GM19239 (cell line): ENCODE results near the gene YPEL1.

Experiments used
- DNase-seq: peaks from one replicate; pipeline ENCODE4 v3.0.0; 2011; ENCODE audit warnings: low spot score; ENCODE audit not compliant: insufficient read length
- FAIRE-seq: peaks from 2 replicates; lab custom pipeline; 2011; peaks lifted over from hg19 to GRCh38; lab: Jason Lieb, UNC

YPEL1 gene

DNA sequence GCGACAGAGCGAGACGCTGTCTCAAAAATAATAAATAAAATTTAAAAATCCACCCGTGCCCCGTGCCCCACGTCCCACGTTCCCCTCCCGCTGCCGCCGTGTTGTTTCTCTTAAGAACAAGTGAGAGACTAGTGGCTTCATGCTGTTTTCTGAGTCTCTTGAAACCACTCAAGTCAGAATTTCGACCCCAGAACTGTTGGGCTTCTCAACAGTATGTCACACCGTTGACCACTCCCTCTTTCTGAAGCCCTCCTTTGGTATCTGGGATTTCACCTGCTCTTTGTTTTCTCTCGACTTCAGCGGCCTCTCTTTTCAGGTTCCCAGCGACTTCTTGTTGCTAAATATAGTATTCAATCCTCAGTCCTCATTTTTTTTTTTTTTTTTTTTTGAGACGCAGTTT, 68.8 kb downstream of the YPEL1 start:
- FAIRE-seq, result no peak
- no peak for DNase-seq

- no peak for FAIRE-seq
- no peak for DNase-seq
Observed at GRCh38 chr22:21665047-21665851, 70.3 kb downstream of the YPEL1 start.

DNA sequence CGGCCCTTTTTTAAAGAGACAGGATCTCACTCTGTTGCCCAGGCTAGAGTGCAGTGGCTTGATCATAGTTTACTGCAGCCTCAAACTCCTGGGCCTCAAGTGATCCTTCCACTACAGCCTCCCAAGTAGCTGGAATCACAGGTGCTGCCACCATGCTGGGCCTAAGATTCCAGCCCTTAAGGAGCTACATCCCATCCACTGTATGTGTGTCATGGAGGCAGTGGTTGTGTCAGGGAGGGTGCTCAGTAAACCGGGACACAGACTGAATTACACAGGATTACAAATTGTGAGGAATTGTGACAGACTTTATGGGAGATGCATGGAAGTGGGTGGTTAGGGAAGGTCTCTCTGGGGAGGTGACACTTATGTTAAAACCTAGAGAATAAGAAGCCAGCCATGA, 71.9 kb downstream of the YPEL1 start:
- FAIRE-seq (no peak), DNase-seq (no peak)

- DNase-seq, result no peak
- no peak for FAIRE-seq
Observed at GRCh38 chr22:21661991-21662390, 73.6 kb downstream of the YPEL1 start.

GRCh38 chr22:21660904-21661303, 74.7 kb downstream of the YPEL1 start:
- FAIRE-seq, result no peak
- DNase-seq, result no peak

DNA sequence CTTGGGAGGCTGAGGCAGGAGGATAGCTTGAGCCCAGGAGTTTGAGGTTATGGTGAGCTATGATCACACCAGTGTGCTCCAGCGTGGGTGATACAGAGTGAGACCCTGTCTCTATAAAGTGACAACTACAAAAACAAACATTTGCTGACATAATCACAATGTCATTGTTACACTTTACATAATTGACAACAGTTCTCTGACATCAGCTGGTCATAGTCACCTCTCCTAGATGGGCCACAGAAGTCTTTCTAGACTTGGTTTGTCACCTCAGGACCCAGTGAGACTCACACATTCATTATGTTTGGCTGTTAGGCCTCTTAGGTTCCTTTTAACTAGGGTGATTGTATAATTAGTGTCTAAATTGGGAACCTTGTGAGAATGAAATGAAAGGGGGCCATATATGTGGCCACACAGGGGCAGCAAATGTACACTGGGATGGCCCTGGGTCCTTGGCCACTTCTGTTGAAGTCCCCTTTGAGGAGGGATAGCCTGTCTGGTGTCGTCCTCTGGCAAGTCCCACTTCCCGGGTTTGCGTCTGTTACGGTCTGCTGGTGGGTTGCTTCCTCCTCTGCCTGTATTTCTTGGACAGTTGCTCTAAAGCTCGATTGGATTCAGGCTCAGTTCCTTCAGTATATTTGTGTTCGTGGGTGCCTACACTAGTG, 75.6 kb downstream of the YPEL1 start:
- FAIRE-seq (no peak), DNase-seq (no peak)

- FAIRE-seq (peak; percentile 48), DNase-seq (peak; percentile 88)
Observed at GRCh38 chr22:21657360-21658032, 78.1 kb downstream of the YPEL1 start.

DNA sequence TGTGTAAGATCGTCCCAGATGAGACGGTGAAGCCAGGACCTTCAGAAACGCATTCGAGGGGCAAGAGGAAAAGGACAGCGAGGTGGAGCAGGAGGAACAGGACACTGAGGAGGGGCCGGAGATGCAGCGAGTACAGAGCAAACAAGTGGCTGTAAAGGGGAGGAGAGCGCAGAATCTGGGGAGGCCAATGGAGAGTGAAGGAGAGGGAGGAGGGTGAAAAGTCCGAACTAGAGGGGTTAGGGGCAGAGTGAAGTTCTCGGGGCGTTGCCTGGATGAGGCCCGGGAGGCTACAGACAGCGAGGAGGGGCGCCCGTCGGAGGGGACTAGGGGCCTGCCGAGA, 78.6 kb downstream of the YPEL1 start:
- no peak for DNase-seq
- FAIRE-seq, result no peak

DNA sequence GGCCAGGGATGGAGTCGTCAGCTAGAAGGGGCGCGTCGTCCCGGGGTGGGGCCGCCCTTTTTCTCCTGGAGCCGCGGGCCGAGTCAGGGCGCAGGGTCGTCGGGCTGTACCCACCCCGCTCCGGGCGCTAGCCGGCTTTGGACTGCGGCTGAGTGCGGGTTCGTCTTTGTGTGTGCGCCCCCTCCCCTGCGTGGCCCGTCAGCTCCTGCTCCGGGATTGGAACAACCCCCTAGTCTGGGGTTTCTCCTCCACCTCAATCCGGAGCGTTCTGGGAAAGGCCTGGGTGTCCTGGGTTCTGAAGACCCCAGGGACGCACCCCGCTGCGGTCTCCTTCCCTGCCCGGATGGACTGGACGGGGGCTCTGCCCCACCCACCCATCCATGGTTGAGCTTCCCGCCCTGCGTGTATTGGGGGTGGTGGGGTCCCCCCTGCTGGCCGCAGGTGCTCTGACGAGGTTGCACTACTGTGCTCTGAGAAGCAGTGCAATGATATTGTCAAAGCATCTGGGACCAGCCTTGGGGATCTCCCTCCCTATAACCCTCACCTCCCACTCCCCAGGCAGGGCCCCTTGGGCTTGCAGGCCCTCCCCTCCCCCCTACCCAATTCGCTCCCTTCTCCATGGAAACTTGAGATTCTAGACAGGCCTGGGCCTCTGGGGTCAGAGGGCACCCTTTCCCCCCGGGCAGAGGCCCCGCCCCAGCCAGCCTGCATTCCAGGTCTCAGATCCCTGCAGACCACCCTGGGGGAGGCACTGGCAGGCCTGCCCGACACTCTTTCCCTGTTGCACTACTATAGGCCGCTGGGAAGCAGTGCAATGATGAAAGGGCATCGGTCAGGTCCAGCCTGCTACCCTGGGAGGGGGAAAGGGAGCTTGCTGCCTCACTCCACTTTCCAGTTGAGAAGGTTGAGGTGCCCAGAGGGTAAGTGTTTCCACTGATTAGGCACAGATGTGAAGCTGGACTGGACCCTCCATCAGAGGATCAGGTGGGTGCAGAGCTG, 82.7 kb downstream of the YPEL1 start:
- FAIRE-seq (peak; percentile 8), DNase-seq (no peak)

GRCh38 chr22:21652010-21652546, 83.5 kb downstream of the YPEL1 start:
- FAIRE-seq, result peak; percentile 79
- peak; percentile 93 for DNase-seq

DNA sequence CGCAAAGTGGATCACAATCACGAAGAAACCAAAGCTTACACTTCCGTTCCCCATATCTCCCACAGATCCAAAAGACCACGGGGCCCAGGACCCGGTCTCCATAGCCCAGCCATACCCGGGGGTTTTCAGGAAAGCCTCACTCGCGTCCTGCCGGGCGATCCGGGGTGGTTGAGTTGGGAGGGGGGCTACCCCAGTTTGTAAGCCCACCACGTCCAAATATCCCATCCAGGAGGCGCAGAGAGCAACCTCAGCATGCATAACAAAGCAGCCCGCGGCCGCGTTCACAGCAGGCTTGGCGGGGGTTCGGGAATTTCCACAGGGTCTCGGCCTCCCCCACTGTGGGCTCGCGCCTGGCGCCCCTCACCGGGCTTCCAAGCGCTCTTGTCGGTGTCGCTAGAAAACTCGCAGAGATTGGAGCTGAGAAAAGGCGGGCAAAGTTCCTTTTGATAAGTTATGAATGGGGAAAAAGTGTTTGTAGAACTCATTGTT, 84.0 kb downstream of the YPEL1 start:
- DNase-seq (no peak), FAIRE-seq (peak; percentile 37)

DNA sequence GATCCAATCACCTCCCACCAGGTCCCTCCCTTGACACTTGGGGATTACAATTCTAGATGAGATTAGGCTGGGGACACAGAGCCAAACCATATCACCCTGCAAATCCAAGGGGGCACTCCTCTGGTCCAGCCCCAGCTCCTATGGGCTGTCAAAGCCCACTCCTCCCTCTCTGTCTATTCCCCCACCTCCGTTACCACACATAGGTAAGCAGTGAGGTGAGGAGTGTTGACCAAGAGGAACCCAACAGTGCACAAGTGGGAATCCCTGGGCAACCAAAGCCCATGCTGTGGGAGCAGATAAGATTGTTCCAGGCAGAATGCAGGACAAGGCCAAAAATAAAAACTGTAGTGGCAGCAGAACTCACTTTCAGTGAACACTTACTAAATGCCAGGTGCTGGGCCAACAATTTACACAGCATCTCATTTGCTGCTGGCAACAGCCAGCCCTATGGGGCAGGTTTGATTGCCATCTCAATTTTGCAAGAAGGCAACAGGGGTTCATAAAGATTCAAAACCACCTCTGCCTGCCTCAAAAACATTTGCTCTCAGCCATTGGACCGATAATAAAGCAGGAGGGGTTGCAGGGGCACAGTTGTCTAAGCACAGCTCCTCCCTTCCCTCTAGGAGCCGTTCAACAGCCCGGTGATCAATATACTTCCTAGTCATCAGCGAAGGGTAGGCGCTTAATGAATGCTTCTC, 84.6 kb downstream of the YPEL1 start:
- FAIRE-seq, result peak; percentile 11

GRCh38 chr22:21650280-21650679, 85.3 kb downstream of the YPEL1 start:
- no peak for DNase-seq
- no peak for FAIRE-seq

More for the DNA sequence above, 84.6 kb downstream of the YPEL1 start:
- DNase-seq, result no peak
